KOPT-K1 (cell line): Measurements from ENCODE around the gene ASF1B.
A peak's percentile ranks its signal among the peaks of the same experiment; 100 is the strongest.

Experiments
- H3K27ac ChIP-seq: fragments of 200-600 bp; sonication (generic); 2 replicates; pipeline ENCODE4 v1.5.1; 2016; ENCODE audit warnings: antibody characterized with exemption, mild to moderate bottlenecking, low read depth, low read length; ENCODE audit not compliant: poor library complexity, severe bottlenecking
- H3K36me3 ChIP-seq: fragments of 200-600 bp; sonication (generic); 2 replicates; pipeline ENCODE4 v1.5.1; 2017; ENCODE audit warnings: antibody characterized with exemption, mild to moderate bottlenecking, low read length, moderate library complexity; ENCODE audit not compliant: insufficient read depth
- H3K9me3 ChIP-seq: fragments of 200-600 bp; sonication (generic); 2 replicates; pipeline ENCODE4 v1.5.1; 2017; ENCODE audit warnings: antibody characterized with exemption, low read length, mild to moderate bottlenecking; ENCODE audit not compliant: insufficient read depth, poor library complexity, severe bottlenecking

The ASF1B gene

GRCh38 chr19:14112809-14113385 lies 23.5 kb downstream of the ASF1B start:
- Histone ChIP-seq H3K36me3 (no peaks in the 10 kb centered on the region; the same call in 1 of the 2 replicates), H3K9me3 (no peaks in the 10 kb centered on the region), H3K27ac (peak overlapping the region; percentile 44)

DNA sequence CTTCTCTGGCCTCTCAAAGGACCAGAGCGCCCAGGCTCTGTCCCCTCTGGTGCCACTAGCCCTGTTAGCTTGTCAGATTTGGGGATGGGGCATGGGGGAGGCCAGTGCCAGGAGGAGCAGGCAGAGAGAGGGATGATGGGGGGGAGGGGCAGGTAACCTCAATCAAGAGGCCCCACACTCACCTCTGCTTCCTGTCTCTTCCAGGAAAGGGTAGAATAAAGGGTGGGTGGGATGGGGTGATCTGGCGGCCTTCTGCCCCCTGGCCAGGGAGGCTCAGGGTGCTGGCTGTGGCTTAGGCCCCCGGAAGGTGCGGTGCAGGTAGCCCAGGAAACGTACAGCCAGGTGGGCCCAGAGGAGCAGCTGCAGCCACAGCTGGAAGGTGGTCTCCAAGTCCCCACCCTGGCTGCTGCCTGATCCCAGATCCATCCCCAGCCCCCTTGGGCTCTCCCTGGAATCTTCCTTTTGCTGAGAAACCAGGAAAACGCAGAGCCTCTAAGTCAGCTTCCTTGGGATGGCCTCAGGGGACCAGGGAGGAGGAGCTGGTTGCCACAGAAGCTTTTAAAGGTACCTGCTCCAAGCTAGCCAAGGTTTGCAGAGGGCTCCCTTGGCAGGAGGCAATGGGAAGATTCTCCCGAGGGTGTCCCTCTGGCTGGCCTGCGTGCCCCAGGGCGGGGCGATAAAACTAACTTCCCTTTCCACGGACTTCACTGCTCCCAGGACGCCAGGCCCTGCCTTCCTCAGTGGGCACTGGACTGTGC lies 24.2 kb downstream of the ASF1B start:
- H3K9me3 ChIP-seq = no peaks in the 10 kb centered on the region
- no peaks in the 10 kb centered on the region; the same call in 1 of the 2 replicates for H3K36me3 ChIP-seq
- peak overlapping the region; percentile 44 for H3K27ac ChIP-seq

GRCh38 chr19:14111486-14111885 lies 24.9 kb downstream of the ASF1B start:
- H3K36me3 ChIP-seq = peaks cover 5% of the 10 kb centered on the region; the same call in 1 of the 2 replicates
- peak overlapping the region; percentile 44 for H3K27ac ChIP-seq
- H3K9me3 ChIP-seq = no peaks in the 10 kb centered on the region

GRCh38 chr19:14110650-14111049 lies 25.7 kb downstream of the ASF1B start:
- H3K9me3 ChIP-seq = no peaks in the 10 kb centered on the region

DNA sequence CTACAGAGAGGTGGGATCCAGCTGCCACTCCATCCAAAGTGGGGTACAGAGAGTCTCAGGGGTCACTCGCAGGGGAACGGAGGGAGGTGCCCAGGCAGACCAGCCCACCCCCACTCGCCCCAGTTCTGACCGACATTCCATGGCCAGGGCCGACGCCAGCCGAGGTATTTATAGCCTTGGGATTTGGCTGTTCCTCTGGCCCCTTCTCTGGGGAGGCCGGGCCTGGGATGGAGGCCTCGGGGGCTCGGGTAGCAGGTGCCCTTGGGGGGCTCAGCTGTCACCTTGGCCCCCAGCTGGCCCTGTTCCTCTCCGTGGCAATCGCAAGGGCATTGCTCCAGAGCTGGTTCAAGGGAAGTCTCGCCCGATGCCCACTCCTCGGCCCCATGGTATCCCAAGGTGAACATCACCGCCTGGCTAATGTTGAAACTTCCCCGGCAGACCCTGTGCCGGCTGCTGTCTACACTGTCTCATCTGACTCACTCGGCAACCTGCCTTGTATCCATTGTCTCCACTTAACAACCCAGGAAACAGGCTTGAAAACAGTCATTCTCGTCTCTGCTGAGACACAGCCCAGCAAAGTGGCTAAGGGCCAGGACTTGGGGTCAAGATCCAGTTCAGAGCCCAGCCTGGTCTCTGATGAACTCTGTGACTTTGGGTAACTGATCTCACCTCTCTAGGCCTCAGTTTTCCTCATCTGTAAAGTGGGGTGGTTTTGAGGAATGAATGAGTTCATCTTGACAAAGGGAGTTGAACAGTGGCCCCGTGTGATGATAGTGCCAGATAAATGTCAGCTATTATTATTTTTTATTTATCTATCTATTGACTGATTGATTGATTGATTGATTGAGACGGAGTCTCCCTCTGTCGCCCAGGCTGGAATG lies 28.6 kb downstream of the ASF1B start:
- Histone ChIP-seq H3K27ac (no peak overlapping the region), H3K9me3 (no peaks in the 10 kb centered on the region)

More at GRCh38 chr19:14110650-14111049, 25.7 kb downstream of the ASF1B start:
- no peak overlapping the region for H3K27ac ChIP-seq
- peaks cover 13% of the 10 kb centered on the region; the same call in 1 of the 2 replicates for H3K36me3 ChIP-seq

DNA sequence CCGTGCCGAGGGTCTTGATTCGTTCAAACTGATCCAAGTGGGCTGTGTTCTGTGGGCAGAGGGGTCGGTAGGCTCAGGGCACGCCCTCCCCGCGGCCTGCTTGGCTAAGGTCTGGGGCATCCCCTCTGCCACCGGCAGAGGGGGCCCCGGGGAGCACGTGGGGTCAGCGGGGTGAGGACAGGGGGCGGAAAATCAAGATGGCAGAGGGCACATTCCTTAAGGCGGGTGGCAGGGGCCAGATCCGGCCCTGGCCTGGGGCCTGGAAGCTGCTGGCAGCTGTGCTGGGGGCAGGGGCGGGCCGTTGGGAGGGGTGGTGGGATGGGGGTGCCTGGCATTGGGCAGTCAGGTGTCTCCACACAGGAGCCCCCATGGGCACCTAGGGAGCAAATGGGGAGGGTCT lies 29.5 kb downstream of the ASF1B start:
- peaks cover 40% of the 10 kb centered on the region for H3K36me3 ChIP-seq
- H3K27ac ChIP-seq = no peak overlapping the region
- H3K9me3 ChIP-seq = no peaks in the 10 kb centered on the region

More for the DNA sequence above, 28.6 kb downstream of the ASF1B start:
- peaks cover 30% of the 10 kb centered on the region for H3K36me3 ChIP-seq

DNA sequence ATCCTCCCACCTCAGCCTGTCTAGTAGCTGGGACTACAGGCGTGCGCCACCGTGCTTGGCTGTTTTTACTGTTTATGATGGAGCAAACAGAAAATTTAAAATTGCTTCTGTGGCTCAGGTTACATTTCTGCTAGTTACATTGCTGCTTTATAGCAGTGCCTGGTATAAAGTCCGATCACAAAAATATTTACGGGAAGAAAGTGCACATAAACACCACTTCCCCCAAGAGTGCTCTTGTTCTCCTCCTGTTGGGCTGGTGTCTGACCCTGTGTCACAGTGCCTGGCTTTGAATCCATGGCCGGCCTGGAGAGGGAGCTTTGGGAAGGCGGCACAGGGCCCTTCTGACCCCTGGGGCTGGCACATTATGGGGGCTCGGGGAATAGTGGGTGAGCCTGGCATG lies 30.7 kb downstream of the ASF1B start:
- peaks cover 47% of the 10 kb centered on the region for H3K36me3 ChIP-seq
- H3K27ac ChIP-seq = no peak overlapping the region
- H3K9me3 ChIP-seq = no peaks in the 10 kb centered on the region

- H3K27ac ChIP-seq = no peak overlapping the region
- peaks cover 61% of the 10 kb centered on the region for H3K36me3 ChIP-seq
- H3K9me3 ChIP-seq = no peaks in the 10 kb centered on the region
Observed at GRCh38 chr19:14103310-14103709, 33.1 kb downstream of the ASF1B start.

DNA sequence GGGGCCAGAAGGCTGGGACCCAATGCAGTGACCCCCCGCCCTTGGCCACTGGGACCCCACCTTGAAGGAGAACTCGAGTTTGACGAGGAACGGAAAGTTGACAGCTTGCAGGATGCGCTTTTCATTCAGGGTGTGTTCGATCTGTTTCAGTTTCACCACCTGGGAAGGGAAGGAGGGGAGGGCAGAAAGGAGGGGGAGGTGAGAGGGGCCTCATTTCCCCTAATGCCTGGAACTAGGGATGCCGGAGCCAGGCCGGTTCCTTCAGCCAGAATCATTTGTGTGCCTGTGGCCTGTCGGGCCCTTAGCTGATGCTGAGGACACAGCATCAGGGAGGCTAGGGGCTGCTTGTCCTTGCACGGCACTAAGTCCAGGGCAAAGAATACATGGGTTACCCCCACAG lies 33.6 kb downstream of the ASF1B start:
- no peaks in the 10 kb centered on the region for H3K9me3 ChIP-seq
- peaks cover 65% of the 10 kb centered on the region for H3K36me3 ChIP-seq
- H3K27ac ChIP-seq = no peak overlapping the region

GRCh38 chr19:14102102-14102696 lies 34.2 kb downstream of the ASF1B start:
- H3K27ac ChIP-seq = no peak overlapping the region
- H3K9me3 ChIP-seq = no peaks in the 10 kb centered on the region
- H3K36me3 ChIP-seq = peaks cover 71% of the 10 kb centered on the region

DNA sequence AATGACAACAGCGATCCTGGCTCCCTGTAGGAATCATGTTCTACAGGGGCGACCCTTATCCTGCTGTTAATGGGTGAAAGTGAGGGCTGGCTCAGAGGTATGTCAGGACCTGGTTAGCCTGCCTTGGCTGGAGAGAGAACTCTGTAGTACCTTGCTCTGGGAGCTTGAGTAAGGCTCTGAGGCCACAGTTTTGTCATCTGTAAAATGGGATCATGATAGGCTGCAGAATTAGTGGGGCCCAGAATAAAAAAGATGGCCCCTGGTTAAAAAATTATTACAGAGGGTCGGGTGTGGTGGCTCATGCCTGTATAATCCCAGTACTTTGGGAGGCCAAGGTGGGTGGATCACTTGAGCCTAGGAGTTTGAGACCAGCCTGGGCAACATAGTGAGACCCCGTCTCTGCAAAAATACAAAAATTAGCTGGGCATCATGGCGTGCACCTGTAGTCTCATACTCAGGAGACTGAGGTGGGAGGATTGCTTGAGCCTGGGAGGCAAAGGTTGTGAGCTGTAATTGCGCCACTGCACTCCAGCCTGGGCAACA lies 35.3 kb downstream of the ASF1B start:
- Histone ChIP-seq H3K36me3 (peaks cover 72% of the 10 kb centered on the region), H3K27ac (no peak overlapping the region), H3K9me3 (no peaks in the 10 kb centered on the region)

DNA sequence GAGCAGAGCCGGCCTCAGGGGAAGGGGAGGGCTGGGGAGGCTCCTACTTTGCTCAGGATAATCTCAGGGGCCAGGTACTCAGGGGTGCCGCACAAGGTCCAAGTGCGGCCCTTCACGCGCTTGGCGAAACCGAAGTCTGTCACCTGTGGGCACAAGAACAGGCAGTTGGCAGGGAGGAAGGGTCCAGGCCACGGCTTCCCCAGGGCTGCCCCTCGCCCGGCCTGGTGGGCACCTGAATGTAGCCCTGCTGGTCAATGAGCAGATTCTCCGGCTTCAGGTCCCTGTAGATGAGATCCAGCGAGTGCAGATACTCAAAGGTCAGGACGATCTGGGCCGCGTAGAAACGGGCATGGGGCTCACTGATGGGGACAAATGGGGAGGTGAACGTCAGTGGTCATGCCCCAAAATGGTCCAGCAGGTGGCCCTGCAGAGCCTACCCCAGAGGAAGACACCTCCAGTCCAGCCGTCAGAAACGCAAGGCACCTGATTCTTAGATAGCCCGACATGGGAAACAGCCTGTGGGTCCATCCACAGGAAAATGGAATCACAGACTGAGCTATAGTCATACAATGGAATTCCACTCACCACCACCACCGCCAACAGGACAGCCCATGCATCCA lies 38.7 kb downstream of the ASF1B start:
- Histone ChIP-seq H3K36me3 (peaks cover 48% of the 10 kb centered on the region), H3K9me3 (peaks cover 11% of the 10 kb centered on the region), H3K27ac (no peak overlapping the region)

GRCh38 chr19:14096272-14096992 lies 40.0 kb downstream of the ASF1B start:
- H3K9me3 ChIP-seq = peaks cover 11% of the 10 kb centered on the region
- no peak overlapping the region for H3K27ac ChIP-seq
- peaks cover 40% of the 10 kb centered on the region for H3K36me3 ChIP-seq

DNA sequence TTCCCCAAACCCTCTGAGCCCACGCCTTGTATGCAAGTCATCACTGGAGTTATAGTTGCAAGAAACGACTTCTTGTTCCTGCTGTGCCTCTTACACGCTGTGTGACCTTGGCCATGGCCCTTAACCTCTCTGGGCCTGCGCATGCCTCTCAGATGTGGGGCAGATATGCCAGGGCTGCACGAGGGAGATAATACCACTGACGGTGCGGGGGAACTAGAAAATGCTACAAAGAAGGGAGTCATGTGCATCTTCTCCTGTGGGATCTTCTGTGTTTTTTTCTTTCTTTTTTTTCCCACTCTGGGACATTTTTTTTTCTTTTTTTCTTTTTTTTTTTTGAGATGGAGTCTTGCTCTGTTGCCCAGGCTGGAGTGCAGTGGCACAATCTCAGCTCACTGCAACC lies 41.5 kb downstream of the ASF1B start:
- Histone ChIP-seq H3K36me3 (peaks cover 26% of the 10 kb centered on the region; the same call in 1 of the 2 replicates), H3K9me3 (peaks cover 11% of the 10 kb centered on the region), H3K27ac (no peak overlapping the region)
